ENCODE measurements around the gene OBSL1.

Gene OBSL1

GRCh38 chr2:219573166-219573565 is 1.8 kb upstream of the OBSL1 start:
- H3K27me3 ChIP-seq (ENCODE audit: insufficient read depth, low read length): peaks cover 4% of the 10 kb centered on the region; the same call in 1 of the 2 replicates
- no peak overlapping the region for H3K4me3 ChIP-seq (ENCODE audit: low read depth, low read length)
- H3K36me3 ChIP-seq (ENCODE audit: insufficient read depth, low read length): no peaks in the 10 kb centered on the region
- H3K79me2 ChIP-seq (ENCODE audit: control insufficient read depth, insufficient read depth, low read length, unreplicated experiment): peaks cover 3% of the 10 kb centered on the region
- peaks cover 16% of the 10 kb centered on the region for H3K4me1 ChIP-seq (ENCODE audit: control insufficient read depth, insufficient read depth, low read length, unreplicated experiment)
- H3K27ac ChIP-seq (ENCODE audit: low read depth, low read length): no peak overlapping the region
- no peak overlapping the region for H2AFZ ChIP-seq (ENCODE audit: low read length, unreplicated experiment)

- Histone ChIP-seq H3K4me1 (ENCODE audit: control insufficient read depth, insufficient read depth, low read length, unreplicated experiment) (peaks cover 16% of the 10 kb centered on the region), H3K27me3 (ENCODE audit: insufficient read depth, low read length) (peaks cover 4% of the 10 kb centered on the region; the same call in 1 of the 2 replicates), H2AFZ (ENCODE audit: low read length, unreplicated experiment) (peak within 1 kb of the TSS; percentile 97), H3K36me3 (ENCODE audit: insufficient read depth, low read length) (no peaks in the 10 kb centered on the region), H3K79me2 (ENCODE audit: control insufficient read depth, insufficient read depth, low read length, unreplicated experiment) (peaks cover 3% of the 10 kb centered on the region), H3K27ac (ENCODE audit: low read depth, low read length) (no peak within 1 kb of the TSS), H3K4me3 (ENCODE audit: low read depth, low read length) (peak within 1 kb of the TSS; percentile 82)
These were observed 1.1 kb upstream of the OBSL1 start, which contains the start of gene INHA for GRCh38 chr2:219572237-219573001. Gene INHA (plus strand): TSS chr2:219572310. CDS start chr2:219572375, 65 bp downstream.

DNA sequence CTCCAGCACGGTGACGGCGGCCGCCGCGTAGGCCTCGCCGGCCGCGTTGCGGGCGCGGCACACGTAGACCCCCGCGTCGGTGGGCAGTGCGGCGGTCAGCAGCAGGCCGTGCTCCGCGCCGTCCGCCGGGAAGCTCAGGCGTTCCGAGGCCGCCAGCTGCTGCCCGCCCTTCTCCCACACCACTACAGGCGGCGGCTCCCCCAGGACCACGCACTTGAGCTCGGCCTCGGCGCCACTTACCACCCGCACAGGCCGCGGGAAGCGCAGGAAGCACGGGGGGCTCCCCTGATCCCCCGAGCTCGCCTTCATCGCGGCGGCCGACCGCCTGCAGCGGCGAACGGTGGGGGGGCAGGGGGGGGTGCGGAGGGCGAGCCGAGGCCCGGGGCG is 422 bp downstream of the OBSL1 start:
- Histone ChIP-seq H3K4me1 (ENCODE audit: control insufficient read depth, insufficient read depth, low read length, unreplicated experiment) (peaks cover 16% of the 10 kb centered on the region), H3K27me3 (ENCODE audit: insufficient read depth, low read length) (no peaks in the 10 kb centered on the region), H3K27ac (ENCODE audit: low read depth, low read length) (no peak overlapping the region), H3K79me2 (ENCODE audit: control insufficient read depth, insufficient read depth, low read length, unreplicated experiment) (peaks cover 3% of the 10 kb centered on the region), H3K36me3 (ENCODE audit: insufficient read depth, low read length) (no peaks in the 10 kb centered on the region), H2AFZ (ENCODE audit: low read length, unreplicated experiment) (peak overlapping the region; percentile 57), H3K4me3 (ENCODE audit: low read depth, low read length) (peak overlapping the region; percentile 82)

- peak overlapping the region; percentile 57 for H2AFZ ChIP-seq (ENCODE audit: low read length, unreplicated experiment)
- no peaks in the 10 kb centered on the region for H3K27me3 ChIP-seq (ENCODE audit: insufficient read depth, low read length)
- no peak overlapping the region for H3K27ac ChIP-seq (ENCODE audit: low read depth, low read length)
- peaks cover 16% of the 10 kb centered on the region for H3K4me1 ChIP-seq (ENCODE audit: control insufficient read depth, insufficient read depth, low read length, unreplicated experiment)
- peak overlapping the region; percentile 82 for H3K4me3 ChIP-seq (ENCODE audit: low read depth, low read length)
- no peaks in the 10 kb centered on the region for H3K36me3 ChIP-seq (ENCODE audit: insufficient read depth, low read length)
- peaks cover 3% of the 10 kb centered on the region for H3K79me2 ChIP-seq (ENCODE audit: control insufficient read depth, insufficient read depth, low read length, unreplicated experiment)
These were observed 980 bp downstream of the OBSL1 start for GRCh38 chr2:219570194-219570923.

DNA sequence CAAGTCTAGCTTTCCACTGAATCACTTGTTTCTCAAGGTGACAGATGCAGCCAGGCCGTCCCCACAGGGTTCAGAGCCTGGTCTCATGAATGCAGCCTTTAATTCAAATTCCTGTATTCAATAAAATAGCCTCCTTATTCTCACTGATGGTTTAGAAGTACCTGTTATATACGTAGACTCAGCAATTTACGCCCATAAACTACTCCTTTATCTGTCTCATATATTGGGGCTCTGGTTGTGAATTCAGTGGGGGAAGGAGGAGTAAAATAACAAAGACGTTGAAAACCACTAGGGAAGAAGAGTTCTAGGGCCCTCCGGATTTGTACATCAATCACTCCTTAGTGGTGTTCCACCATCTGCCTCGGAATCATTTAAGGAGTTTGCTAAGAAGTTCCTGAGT is 1.7 kb downstream of the OBSL1 start:
- Histone ChIP-seq H3K79me2 (ENCODE audit: control insufficient read depth, insufficient read depth, low read length, unreplicated experiment) (peaks cover 3% of the 10 kb centered on the region), H3K27me3 (ENCODE audit: insufficient read depth, low read length) (no peaks in the 10 kb centered on the region), H3K36me3 (ENCODE audit: insufficient read depth, low read length) (no peaks in the 10 kb centered on the region), H2AFZ (ENCODE audit: low read length, unreplicated experiment) (no peak overlapping the region), H3K4me1 (ENCODE audit: control insufficient read depth, insufficient read depth, low read length, unreplicated experiment) (peaks cover 16% of the 10 kb centered on the region), H3K27ac (ENCODE audit: low read depth, low read length) (no peak overlapping the region), H3K4me3 (ENCODE audit: low read depth, low read length) (peak overlapping the region; percentile 82)

GRCh38 chr2:219569041-219569440 is 2.3 kb downstream of the OBSL1 start:
- H3K36me3 ChIP-seq (ENCODE audit: insufficient read depth, low read length): no peaks in the 10 kb centered on the region
- H3K4me1 ChIP-seq (ENCODE audit: control insufficient read depth, insufficient read depth, low read length, unreplicated experiment): peaks cover 16% of the 10 kb centered on the region
- no peaks in the 10 kb centered on the region for H3K27me3 ChIP-seq (ENCODE audit: insufficient read depth, low read length)
- H2AFZ ChIP-seq (ENCODE audit: low read length, unreplicated experiment): no peak overlapping the region
- no peak overlapping the region for H3K4me3 ChIP-seq (ENCODE audit: low read depth, low read length)
- H3K27ac ChIP-seq (ENCODE audit: low read depth, low read length): no peak overlapping the region
- peaks cover 3% of the 10 kb centered on the region for H3K79me2 ChIP-seq (ENCODE audit: control insufficient read depth, insufficient read depth, low read length, unreplicated experiment)

DNA sequence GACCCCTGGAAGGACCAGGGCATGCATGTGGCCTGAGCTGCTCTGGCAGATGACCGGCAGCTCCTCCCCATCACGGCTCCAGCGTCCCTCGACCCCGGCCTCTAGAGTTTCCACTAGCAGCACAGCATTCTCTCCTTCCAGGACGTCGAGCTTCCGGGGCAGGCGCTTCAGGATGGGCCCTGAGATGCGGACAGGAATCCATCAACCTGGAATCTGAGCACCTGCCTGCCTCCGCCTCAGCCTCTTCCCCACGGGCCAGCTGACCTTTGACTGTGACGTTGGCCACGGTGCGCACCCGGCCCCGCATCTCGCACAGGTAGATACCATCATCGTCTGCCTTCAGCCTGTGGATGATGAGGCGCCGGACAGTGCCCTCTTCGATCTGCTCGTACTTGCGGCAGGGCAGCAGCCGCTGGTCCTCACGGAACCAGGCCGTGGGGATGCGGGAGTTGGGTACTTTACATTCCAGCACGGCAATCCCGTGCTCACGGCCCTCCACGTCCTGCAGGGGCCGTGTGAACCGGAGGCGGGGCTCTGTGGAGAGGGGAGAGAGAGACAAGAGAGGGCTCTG is 3.5 kb downstream of the OBSL1 start:
- Histone ChIP-seq H3K27ac (ENCODE audit: low read depth, low read length) (no peak overlapping the region), H3K4me1 (ENCODE audit: control insufficient read depth, insufficient read depth, low read length, unreplicated experiment) (peaks cover 16% of the 10 kb centered on the region), H2AFZ (ENCODE audit: low read length, unreplicated experiment) (no peak overlapping the region), H3K4me3 (ENCODE audit: low read depth, low read length) (no peak overlapping the region), H3K79me2 (ENCODE audit: control insufficient read depth, insufficient read depth, low read length, unreplicated experiment) (peaks cover 3% of the 10 kb centered on the region), H3K36me3 (ENCODE audit: insufficient read depth, low read length) (no peaks in the 10 kb centered on the region), H3K27me3 (ENCODE audit: insufficient read depth, low read length) (no peaks in the 10 kb centered on the region)

- Histone ChIP-seq H3K79me2 (ENCODE audit: control insufficient read depth, insufficient read depth, low read length, unreplicated experiment) (peaks cover 3% of the 10 kb centered on the region), H3K27me3 (ENCODE audit: insufficient read depth, low read length) (no peaks in the 10 kb centered on the region), H3K36me3 (ENCODE audit: insufficient read depth, low read length) (no peaks in the 10 kb centered on the region), H2AFZ (ENCODE audit: low read length, unreplicated experiment) (no peak overlapping the region), H3K4me3 (ENCODE audit: low read depth, low read length) (no peak overlapping the region), H3K27ac (ENCODE audit: low read depth, low read length) (no peak overlapping the region), H3K4me1 (ENCODE audit: control insufficient read depth, insufficient read depth, low read length, unreplicated experiment) (peaks cover 16% of the 10 kb centered on the region)
These were observed 4.2 kb downstream of the OBSL1 start for GRCh38 chr2:219567131-219567530.

DNA sequence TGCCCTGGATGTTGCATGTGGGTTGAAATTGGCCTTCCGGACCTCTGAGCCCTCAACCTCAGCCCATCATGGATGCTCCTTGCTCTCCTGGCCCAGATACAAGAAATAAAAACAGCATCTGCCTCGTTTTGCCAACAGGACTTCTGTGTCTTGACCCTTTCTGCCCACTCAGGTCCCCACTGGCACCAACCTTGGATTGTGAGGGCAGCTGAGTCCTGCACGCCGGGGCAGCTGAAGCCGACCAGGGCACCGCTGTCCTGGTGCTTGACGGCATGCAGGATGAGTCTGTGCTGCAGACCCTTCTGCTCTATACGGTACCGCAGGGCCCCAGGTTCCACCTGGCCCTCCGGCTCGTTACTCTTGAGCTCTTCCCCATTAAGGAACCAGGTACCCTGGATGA is 4.7 kb downstream of the OBSL1 start:
- Histone ChIP-seq H2AFZ (ENCODE audit: low read length, unreplicated experiment) (no peak overlapping the region), H3K4me3 (ENCODE audit: low read depth, low read length) (no peak overlapping the region), H3K36me3 (ENCODE audit: insufficient read depth, low read length) (no peaks in the 10 kb centered on the region), H3K4me1 (ENCODE audit: control insufficient read depth, insufficient read depth, low read length, unreplicated experiment) (peaks cover 11% of the 10 kb centered on the region), H3K27ac (ENCODE audit: low read depth, low read length) (no peak overlapping the region), H3K27me3 (ENCODE audit: insufficient read depth, low read length) (no peaks in the 10 kb centered on the region), H3K79me2 (ENCODE audit: control insufficient read depth, insufficient read depth, low read length, unreplicated experiment) (peaks cover 3% of the 10 kb centered on the region)

GRCh38 chr2:219565130-219566080 is 5.9 kb downstream of the OBSL1 start:
- Histone ChIP-seq H3K79me2 (ENCODE audit: control insufficient read depth, insufficient read depth, low read length, unreplicated experiment) (peaks cover under 1% of the 10 kb centered on the region), H3K36me3 (ENCODE audit: insufficient read depth, low read length) (no peaks in the 10 kb centered on the region), H3K4me3 (ENCODE audit: low read depth, low read length) (no peak overlapping the region), H2AFZ (ENCODE audit: low read length, unreplicated experiment) (no peak overlapping the region), H3K27me3 (ENCODE audit: insufficient read depth, low read length) (no peaks in the 10 kb centered on the region), H3K4me1 (ENCODE audit: control insufficient read depth, insufficient read depth, low read length, unreplicated experiment) (peaks cover 9% of the 10 kb centered on the region), H3K27ac (ENCODE audit: low read depth, low read length) (no peak overlapping the region)

Measured in ACC112 (cell line).